ENCODE results near the gene BIN1. TPM values are rescaled to one million over a fixed set of nuclear protein-coding genes. Genes with fewer than 3 reads are reported as not detected.

The BIN1 gene
- total and polyA plus RNA-seq, 2 donors (not counting 1 experiment from before 2014, with no cell fraction given): 90.6 to 92.3 TPM

GRCh38 chr2:127089478-127090235 lies 17.3 kb downstream of the BIN1 start:
- 58% methylated on average over 9 of the region's 10 CpGs for WGBS (ENCODE audit: insufficient coverage)
- H3K36me3 ChIP-seq (replicated peaks in 1 of 2; ENCODE audit: control extremely low read depth in 1 of 2, control insufficient read depth in 1 of 2, extremely low read depth in 1 of 2, insufficient read depth in 2 of 2, low read length in 1 of 2): no peaks in the 10 kb centered on the region
- H3K4me1 Mint-ChIP-seq: peaks cover 49% of the 10 kb centered on the region
- H3K4me3 ChIP-seq (ENCODE audit: control extremely low read depth in 1 of 5, extremely low read depth in 1 of 5, insufficient read depth in 1 of 5, low read depth in 2 of 5, low read length in 4 of 5): no peak overlapping the region
- no peaks in the 10 kb centered on the region for H3K9me3 Mint-ChIP-seq (ENCODE audit: insufficient read depth)
- H3K4me2 ChIP-seq (replicated peaks; ENCODE audit: low read depth, low read length, poor library complexity, severe bottlenecking): no peak overlapping the region
- ATAC-seq (ENCODE audit: low read depth) (no peak), DNase-seq (no peak)
- peaks cover 0 to 7% (median 0%) of the 10 kb centered on the region in 4 experiments for H3K27me3 ChIP-seq (replicated peaks in 1 of 4; ENCODE audit: control extremely low read depth in 1 of 4, control insufficient read depth in 3 of 4, insufficient read depth in 4 of 4, low read length in 3 of 4)
- intact Hi-C loops (cut with micrococcal nuclease): loop anchor here (5.0 to 10.0 kb wide), 5 partner anchors 68 to 935 kb away; partner anchors contain the start of genes ERCC3, MAP3K2, SAP130 and SFT2D3
- peaks cover 3% of the 10 kb centered on the region for H3K27me3 Mint-ChIP-seq
- no peak overlapping the region for H3K9ac ChIP-seq (ENCODE audit: low read length)
- H3K4me3 Mint-ChIP-seq: no peak overlapping the region
- H4K20me1 ChIP-seq (ENCODE audit: control insufficient read depth, insufficient read depth, low read length, poor library complexity, severe bottlenecking): no peaks in the 10 kb centered on the region
- ChIA-PET CTCF (interaction anchor here (0.8 to 1.9 kb wide), 2 partner anchors 21 to 84 kb away, joined by 3 to 6 read pairs; no protein-coding TSS in a partner anchor), POLR2A (interaction anchor here (1.9 kb wide), 1 partner anchor 8 kb away, joined by 8 read pairs; no protein-coding TSS in a partner anchor)
- TF ChIP-seq EZH2 (IDR thresholded peaks at IDR 0.05; ENCODE audit: borderline replicate concordance, insufficient read depth, low read depth, low read length, poor library complexity, severe bottlenecking) (no peak), CTCF (IDR thresholded peaks at IDR 0.05) (no peak)
- no peaks in the 10 kb centered on the region for H3K79me2 ChIP-seq (ENCODE audit: control insufficient read depth, insufficient read depth, low read length)
- peaks cover 47 to 52% of the 10 kb centered on the region in 2 donors for H3K4me1 ChIP-seq (ENCODE audit: control insufficient read depth in 2 of 2, insufficient read depth in 2 of 2, low read length in 2 of 2)
- no peak overlapping the region for H3K27ac ChIP-seq (ENCODE audit: low read length in 2 of 2)
- no peaks in the 10 kb centered on the region for H3K9me3 ChIP-seq (ENCODE audit: control extremely low read depth in 1 of 3, control insufficient read depth in 2 of 3, insufficient read depth in 1 of 3, low read length in 2 of 3)
- no peak overlapping the region for H3K27ac Mint-ChIP-seq
- H2AFZ ChIP-seq (ENCODE audit: insufficient read depth, low read depth, low read length, poor library complexity, severe bottlenecking): no peak overlapping the region

- ATAC-seq (ENCODE audit: low read depth) (no peak), DNase-seq (no peak)
- no peak overlapping the region for H3K9ac ChIP-seq (ENCODE audit: low read length)
- H3K36me3 ChIP-seq (replicated peaks in 1 of 2; ENCODE audit: control extremely low read depth in 1 of 2, control insufficient read depth in 1 of 2, extremely low read depth in 1 of 2, insufficient read depth in 2 of 2, low read length in 1 of 2): no peaks in the 10 kb centered on the region
- H3K4me2 ChIP-seq (replicated peaks; ENCODE audit: low read depth, low read length, poor library complexity, severe bottlenecking): no peak overlapping the region
- Mint-ChIP-seq H3K4me1 (peaks cover 56% of the 10 kb centered on the region), H3K9me3 (ENCODE audit: insufficient read depth) (no peaks in the 10 kb centered on the region), H3K27me3 (peaks cover 3% of the 10 kb centered on the region), H3K4me3 (no peak overlapping the region), H3K27ac (no peak overlapping the region)
- TF ChIP-seq EZH2 (IDR thresholded peaks at IDR 0.05; ENCODE audit: borderline replicate concordance, insufficient read depth, low read depth, low read length, poor library complexity, severe bottlenecking): no peak
- TF ChIP-seq CTCF (IDR thresholded peaks at IDR 0.05): no peak
- H2AFZ ChIP-seq (ENCODE audit: insufficient read depth, low read depth, low read length, poor library complexity, severe bottlenecking): no peak overlapping the region
- H3K27ac ChIP-seq (ENCODE audit: low read length in 2 of 2): no peak overlapping the region
- peaks cover 1% of the 10 kb centered on the region for H3K79me2 ChIP-seq (ENCODE audit: control insufficient read depth, insufficient read depth, low read length)
- H3K27me3 ChIP-seq (replicated peaks in 1 of 4; ENCODE audit: control extremely low read depth in 1 of 4, control insufficient read depth in 3 of 4, insufficient read depth in 4 of 4, low read length in 3 of 4): peaks cover 0 to 4% (median 0%) of the 10 kb centered on the region in 4 experiments
- no peaks in the 10 kb centered on the region for H3K9me3 ChIP-seq (ENCODE audit: control extremely low read depth in 1 of 3, control insufficient read depth in 2 of 3, insufficient read depth in 1 of 3, low read length in 2 of 3)
- WGBS (ENCODE audit: insufficient coverage): 71% methylated on average over 6 of the region's 6 CpGs
- intact Hi-C loops (cut with micrococcal nuclease): loop anchor here (5.0 to 10.0 kb wide), 5 partner anchors 69 to 936 kb away; partner anchors contain the start of genes ERCC3, MAP3K2, SAP130 and SFT2D3
- H3K4me1 ChIP-seq (ENCODE audit: control insufficient read depth in 2 of 2, insufficient read depth in 2 of 2, low read length in 2 of 2): peaks cover 55 to 60% of the 10 kb centered on the region in 2 donors
- CTCF ChIA-PET: no interaction called here
- no peak overlapping the region for H3K4me3 ChIP-seq (ENCODE audit: control extremely low read depth in 1 of 5, extremely low read depth in 1 of 5, insufficient read depth in 1 of 5, low read depth in 2 of 5, low read length in 4 of 5)
- H4K20me1 ChIP-seq (ENCODE audit: control insufficient read depth, insufficient read depth, low read length, poor library complexity, severe bottlenecking): no peaks in the 10 kb centered on the region
- POLR2A ChIA-PET: interaction anchor here (0.6 kb wide), 1 partner anchor 243 kb away, joined by 6 read pairs; no protein-coding TSS in a partner anchor
Measured at GRCh38 chr2:127088706-127089105, 18.2 kb downstream of the BIN1 start.
